Measurements from ENCODE around the gene AFF3.

Gene AFF3

DNA sequence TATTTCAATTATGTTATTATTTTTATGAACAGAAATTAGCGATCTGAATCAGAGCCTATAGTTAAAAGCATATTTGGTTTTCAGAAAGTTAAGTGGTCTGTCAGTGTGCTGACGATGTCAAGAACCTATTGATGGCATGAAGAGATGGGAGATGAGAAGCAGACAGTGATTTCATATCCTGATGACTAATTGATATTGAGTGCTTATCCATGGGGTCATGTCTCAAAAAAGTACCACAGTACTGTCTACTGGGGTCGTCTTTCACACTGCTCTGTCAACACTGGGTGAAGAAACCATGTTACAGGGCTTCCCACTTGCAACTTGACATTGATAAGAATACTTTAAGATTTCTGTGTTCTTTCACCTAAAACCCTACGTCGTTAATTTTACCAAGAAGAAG is 297.1 kb downstream of the AFF3 start:
- no peak overlapping the region for H3K4me3 ChIP-seq (ENCODE audit: low read depth, low read length)
- DNase-seq (ENCODE audit: low read depth), result no peak
- TF ChIP-seq, protein P1, sequence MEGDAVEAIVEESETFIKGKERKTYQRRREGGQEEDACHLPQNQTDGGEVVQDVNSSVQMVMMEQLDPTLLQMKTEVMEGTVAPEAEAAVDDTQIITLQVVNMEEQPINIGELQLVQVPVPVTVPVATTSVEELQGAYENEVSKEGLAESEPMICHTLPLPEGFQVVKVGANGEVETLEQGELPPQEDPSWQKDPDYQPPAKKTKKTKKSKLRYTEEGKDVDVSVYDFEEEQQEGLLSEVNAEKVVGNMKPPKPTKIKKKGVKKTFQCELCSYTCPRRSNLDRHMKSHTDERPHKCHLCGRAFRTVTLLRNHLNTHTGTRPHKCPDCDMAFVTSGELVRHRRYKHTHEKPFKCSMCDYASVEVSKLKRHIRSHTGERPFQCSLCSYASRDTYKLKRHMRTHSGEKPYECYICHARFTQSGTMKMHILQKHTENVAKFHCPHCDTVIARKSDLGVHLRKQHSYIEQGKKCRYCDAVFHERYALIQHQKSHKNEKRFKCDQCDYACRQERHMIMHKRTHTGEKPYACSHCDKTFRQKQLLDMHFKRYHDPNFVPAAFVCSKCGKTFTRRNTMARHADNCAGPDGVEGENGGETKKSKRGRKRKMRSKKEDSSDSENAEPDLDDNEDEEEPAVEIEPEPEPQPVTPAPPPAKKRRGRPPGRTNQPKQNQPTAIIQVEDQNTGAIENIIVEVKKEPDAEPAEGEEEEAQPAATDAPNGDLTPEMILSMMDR (IDR thresholded peaks at IDR 0.05; ENCODE audit: control insufficient read depth, extremely low read depth, insufficient read depth), result no peak

DNA sequence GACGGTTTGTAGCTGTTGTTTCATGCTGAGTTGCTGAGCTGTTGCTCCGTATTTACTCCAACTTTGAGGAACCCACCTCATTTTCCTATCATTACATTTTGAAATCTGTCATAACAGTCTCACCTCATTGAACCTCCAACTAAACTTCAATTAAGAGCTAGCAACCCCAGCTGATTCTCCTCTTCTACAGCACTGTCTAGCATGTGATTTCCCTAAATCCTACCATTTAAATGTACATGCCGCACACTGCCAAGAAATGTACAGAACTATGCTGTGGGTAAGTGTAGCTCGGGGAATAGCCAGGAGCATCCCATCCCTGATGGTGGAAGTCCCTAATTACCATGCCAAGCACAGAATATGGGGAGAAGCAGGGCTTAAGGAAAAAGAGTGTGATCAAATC is 299.9 kb downstream of the AFF3 start:
- H3K4me3 ChIP-seq (ENCODE audit: low read depth, low read length), result no peak overlapping the region
- TF ChIP-seq, protein P1 (IDR thresholded peaks at IDR 0.05; ENCODE audit: control insufficient read depth, extremely low read depth, insufficient read depth), result no peak
- no peak for DNase-seq (ENCODE audit: low read depth)

GRCh38 chr2:99841749-99842148 is 300.6 kb downstream of the AFF3 start:
- H3K4me3 ChIP-seq (ENCODE audit: low read depth, low read length), result no peak overlapping the region
- TF ChIP-seq, protein P1 (IDR thresholded peaks at IDR 0.05; ENCODE audit: control insufficient read depth, extremely low read depth, insufficient read depth), result no peak
- DNase-seq (ENCODE audit: low read depth), result no peak

DNA sequence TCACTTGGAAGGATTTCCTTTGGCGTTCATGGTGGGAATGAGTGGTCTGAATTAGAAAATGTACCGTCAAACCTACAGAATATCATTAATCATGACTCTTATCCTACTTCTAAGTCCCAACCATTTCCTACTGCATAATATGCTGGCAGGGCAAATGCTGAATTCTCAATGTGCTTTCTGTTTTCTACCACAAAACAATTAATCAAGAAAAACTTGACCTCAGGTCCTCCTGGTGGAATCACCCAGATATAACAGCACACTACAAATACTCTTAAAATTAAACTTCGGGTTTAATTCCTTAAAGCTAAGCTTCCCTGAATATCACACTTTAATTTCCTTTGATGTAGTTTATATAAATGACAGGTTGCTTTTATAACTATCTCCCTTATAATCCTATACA is 301.6 kb downstream of the AFF3 start:
- H3K4me3 ChIP-seq (ENCODE audit: low read depth, low read length), result no peak overlapping the region
- DNase-seq (ENCODE audit: low read depth), result no peak
- TF ChIP-seq, protein P1 (IDR thresholded peaks at IDR 0.05; ENCODE audit: control insufficient read depth, extremely low read depth, insufficient read depth), result no peak

DNA sequence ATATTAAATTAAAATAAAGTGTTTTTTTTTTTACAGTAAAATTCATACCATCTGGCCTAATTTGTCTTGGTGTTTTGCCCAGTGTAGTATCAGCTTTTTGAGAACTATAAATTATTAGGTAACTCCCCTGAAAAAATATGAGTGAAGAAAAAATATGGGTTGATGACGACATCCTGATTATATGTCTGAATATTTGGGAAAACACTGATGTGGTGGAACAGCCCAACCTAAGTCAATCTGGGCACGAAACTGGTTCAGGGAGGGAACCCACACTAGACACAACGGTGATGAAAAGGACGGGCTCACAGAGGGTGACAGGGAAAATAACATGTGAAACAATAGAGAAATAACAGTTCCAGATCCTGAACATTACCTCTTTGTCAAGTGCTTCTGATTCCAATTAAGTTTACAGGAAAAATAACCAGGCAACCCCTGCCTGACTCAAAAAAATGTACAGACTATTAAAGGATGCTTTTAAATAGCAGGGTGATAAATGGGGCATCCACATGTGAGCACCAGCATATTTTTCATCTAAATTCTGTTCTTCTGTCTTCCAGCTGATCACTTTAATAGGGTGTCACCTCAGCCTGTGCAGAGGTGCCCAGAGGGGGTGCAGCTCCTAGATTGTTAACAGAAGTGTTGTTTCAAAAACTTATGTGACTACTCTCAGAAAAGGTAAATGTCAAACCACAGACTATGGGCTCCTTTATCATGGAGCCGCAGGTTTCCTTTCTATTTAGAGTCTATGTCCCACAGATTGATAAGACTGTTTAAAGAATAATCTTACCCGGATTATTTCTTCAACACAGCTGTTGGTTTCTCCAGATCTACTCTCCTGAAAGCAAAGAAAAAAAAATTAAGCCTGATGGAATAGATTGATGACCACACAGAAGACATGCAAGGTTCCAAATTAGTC is 305.4 kb downstream of the AFF3 start:
- TF ChIP-seq, protein P1 (IDR thresholded peaks at IDR 0.05; ENCODE audit: control insufficient read depth, extremely low read depth, insufficient read depth), result no peak
- no peak overlapping the region for H3K4me3 ChIP-seq (ENCODE audit: low read depth, low read length)
- DNase-seq (ENCODE audit: low read depth), result no peak

DNA sequence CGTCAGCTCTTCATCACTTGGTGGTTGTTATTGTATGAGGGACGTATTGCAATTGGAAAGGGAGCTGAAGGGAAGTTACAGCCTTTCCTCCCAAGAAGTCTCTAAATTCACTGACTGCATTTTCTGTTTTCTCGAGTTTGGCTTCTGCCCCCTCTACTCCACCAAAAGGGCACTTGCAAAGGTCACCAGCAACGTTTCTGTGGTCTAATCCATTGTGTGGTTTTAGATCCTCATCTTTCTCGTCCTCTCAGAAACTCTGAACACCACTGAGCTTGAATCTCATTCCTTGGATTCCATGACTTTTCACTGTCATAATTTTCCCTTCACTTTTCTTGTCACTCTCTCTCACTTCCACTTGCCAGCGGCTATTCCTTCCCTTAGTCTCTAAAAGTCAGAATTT is 308.0 kb downstream of the AFF3 start:
- no peak overlapping the region for H3K4me3 ChIP-seq (ENCODE audit: low read depth, low read length)
- TF ChIP-seq, protein P1 (IDR thresholded peaks at IDR 0.05; ENCODE audit: control insufficient read depth, extremely low read depth, insufficient read depth), result no peak
- DNase-seq (ENCODE audit: low read depth), result no peak

Measured in LNCaP clone FGC (cell line).